Stomach (tissue), 9 donors: ENCODE measurements around the gene RABGAP1. TPM values are rescaled to one million over a fixed set of nuclear protein-coding genes. Genes with fewer than 3 reads are reported as not detected.

Source experiments
- DNase-seq, 2 donors: peaks; one replicate each; pipeline versions ENCODE4 v3.0.0 to v3.0.0-alpha.2; 2013 to 2019
- H3K27ac ChIP-seq, 5 donors: fragments of 200-600 bp in 4 of 5; sonication (generic) in 4 of 5; one replicate each; pipeline ENCODE4 v1.5.1; 2013 to 2019; ENCODE audit warnings: mild to moderate bottlenecking in 1 of 5, moderate library complexity in 1 of 5
- H3K27me3 ChIP-seq, 3 donors: fragments of 200-600 bp; sonication (generic); one replicate each; pipeline ENCODE4 v1.5.1; 2017 to 2019; ENCODE audit warnings: mixed run types in 1 of 3
- H3K36me3 ChIP-seq, 4 donors: fragments of 200-600 bp; sonication (generic); 1 replicate in 3 of 4; 2 replicates in 1 of 4; pipeline ENCODE4 v1.5.1; 2016 to 2019
- H3K4me1 ChIP-seq, 4 donors: fragments of 200-600 bp; sonication (generic); one replicate each; pipeline ENCODE4 v1.5.1; 2016 to 2019
- H3K4me3 ChIP-seq, 4 donors: fragments of 200-600 bp; sonication (generic) in 3 of 4; one replicate each; pipeline ENCODE4 v1.5.1; 2016 to 2019; ENCODE audit warnings: mild to moderate bottlenecking in 1 of 4
- H3K9me3 ChIP-seq, 4 donors: fragments of 200-600 bp; sonication (generic); one replicate each; pipeline ENCODE4 v1.5.1; 2016 to 2019
- CTCF ChIP-seq, 7 experiments: fragments of 450-650 bp in 4 of 7; fragments of 200-600 bp in 3 of 7; sonication (generic) in 3 of 7; IDR thresholded peaks; one replicate each; pipeline ENCODE4 v1.5.1; 2016 to 2019; ENCODE audit warnings: antibody characterized with exemption in 7 of 7, control low read depth in 2 of 7, mild to moderate bottlenecking in 1 of 7
- EP300 ChIP-seq: sonication (generic); formaldehyde crosslinking; IDR thresholded peaks from one replicate; pipeline ENCODE4 v1.6.1; 2017; ENCODE audit warnings: antibody characterized with exemption
- POLR2A ChIP-seq, 4 donors: fragments of 450-650 bp; IDR thresholded peaks; one replicate each; pipeline ENCODE4 v1.6.1; 2016; ENCODE audit warnings: antibody characterized with exemption in 4 of 4, control low read depth in 2 of 4, mild to moderate bottlenecking in 1 of 4, moderate library complexity in 1 of 4
- POLR2AphosphoS5 ChIP-seq, 3 donors: sonication (generic); formaldehyde crosslinking; IDR thresholded peaks; one replicate each; pipeline ENCODE4 v1.6.1; 2016; ENCODE audit warnings: antibody characterized with exemption in 3 of 3
- WGBS, 5 donors: extraction: QIAGEN DNeasy Blood & Tissue Kit in 3 of 5; methylation state at CpG; one replicate each; pipeline versions ENCODE4 v1.1.5 to v1.1.7; 2013 to 2018; 5-methylcytosine and 5-hydroxymethylcytosine counted together
- intact Hi-C: fragments of 100-400 bp; cut with DNase I; formaldehyde crosslinking; loops from one replicate; pipeline ENCODE4 v1.15.1; 2023; ENCODE audit warnings: low total_unique reads
- polyA plus RNA-seq, 3 donors: library from polyadenylated mRNA; stranded (reverse); fragments of 200-250 nt; gene quantifications; one replicate each; pipeline ENCODE4 v1.2.3, GENCODE V29; 2013
- total RNA-seq, 5 donors: library from RNA; depleted of rRNA; stranded (reverse); fragments of >200 nt; gene quantifications; one replicate each; pipeline versions ENCODE4 v1.1.0 to v1.2.3, GENCODE V29; 2014 to 2016
- donor health status: healthy with polysubstance abuse.
- donor health status: Bipolar disorder and iron deficiency.
- donor health status: healthy.

RABGAP1 gene
- total and polyA plus RNA-seq, 8 donors: 7.0 to 157 (median 33.0) TPM

- H3K4me1 ChIP-seq: peaks cover 0 to 75% (median 37%) of the 10 kb centered on the region in 4 donors
- H3K36me3 ChIP-seq: peaks cover 11 to 22% (median 16%) of the 10 kb centered on the region in 4 donors
- 84 to 89% (median 87%) methylated on average over 13 of the region's 13 CpGs for WGBS, 5 donors
- intact Hi-C loops: no loop called here
- TF ChIP-seq POLR2AphosphoS5 (IDR thresholded peaks at IDR 0.05) (no peak), POLR2A (IDR thresholded peaks at IDR 0.05) (no peak), CTCF (IDR thresholded peaks at IDR 0.05) (no peak), EP300 (no peak)
- no peaks in the 10 kb centered on the region for H3K27me3 ChIP-seq
- H3K9me3 ChIP-seq: no peaks in the 10 kb centered on the region
- H3K27ac ChIP-seq: peak overlapping the region in 3 of 5 donors; percentile 1 to 51 (median 33)
- peak overlapping the region in 2 of 4 donors; percentile 15 to 19 for H3K4me3 ChIP-seq
- no peak for DNase-seq
Measured at GRCh38 chr9:123034881-123035510, 94.2 kb downstream of the RABGAP1 start.

DNA sequence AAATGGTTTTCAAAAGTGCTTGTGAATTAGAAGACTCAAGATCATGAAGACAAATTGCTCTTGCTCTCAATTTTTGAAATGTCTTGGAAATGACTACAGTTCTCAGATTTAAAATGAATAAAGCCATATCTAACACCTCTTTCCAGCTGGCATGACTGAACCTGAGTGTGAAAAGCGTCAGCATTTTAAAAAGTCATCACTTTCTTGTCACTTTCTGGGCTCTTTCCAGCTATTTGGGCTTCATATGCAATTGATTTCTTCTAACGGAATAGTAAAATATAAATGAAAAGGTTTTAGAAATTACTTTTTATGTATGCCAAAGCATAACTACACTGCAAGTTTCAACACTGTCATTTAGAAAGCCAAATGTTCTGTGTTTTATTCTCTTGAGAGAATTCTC, 95.0 kb downstream of the RABGAP1 start:
- intact Hi-C loops: no loop called here
- Histone ChIP-seq H3K9me3 (no peaks in the 10 kb centered on the region), H3K4me3 (no peak overlapping the region), H3K27ac (peak overlapping the region in 3 of 5 donors; percentile 51 to 63 (median 54)), H3K4me1 (peaks cover 0 to 79% (median 39%) of the 10 kb centered on the region in 4 donors), H3K27me3 (no peaks in the 10 kb centered on the region), H3K36me3 (peaks cover 11 to 20% (median 16%) of the 10 kb centered on the region in 4 donors)
- no peak for DNase-seq
- WGBS, 5 donors: 52 to 87% (median 78%) methylated on average over 2 of the region's 2 CpGs
- no peak for TF ChIP-seq POLR2AphosphoS5 (IDR thresholded peaks at IDR 0.05)
- no peak for TF ChIP-seq EP300
- TF ChIP-seq CTCF (IDR thresholded peaks at IDR 0.05): no peak
- TF ChIP-seq POLR2A (IDR thresholded peaks at IDR 0.05): no peak

DNA sequence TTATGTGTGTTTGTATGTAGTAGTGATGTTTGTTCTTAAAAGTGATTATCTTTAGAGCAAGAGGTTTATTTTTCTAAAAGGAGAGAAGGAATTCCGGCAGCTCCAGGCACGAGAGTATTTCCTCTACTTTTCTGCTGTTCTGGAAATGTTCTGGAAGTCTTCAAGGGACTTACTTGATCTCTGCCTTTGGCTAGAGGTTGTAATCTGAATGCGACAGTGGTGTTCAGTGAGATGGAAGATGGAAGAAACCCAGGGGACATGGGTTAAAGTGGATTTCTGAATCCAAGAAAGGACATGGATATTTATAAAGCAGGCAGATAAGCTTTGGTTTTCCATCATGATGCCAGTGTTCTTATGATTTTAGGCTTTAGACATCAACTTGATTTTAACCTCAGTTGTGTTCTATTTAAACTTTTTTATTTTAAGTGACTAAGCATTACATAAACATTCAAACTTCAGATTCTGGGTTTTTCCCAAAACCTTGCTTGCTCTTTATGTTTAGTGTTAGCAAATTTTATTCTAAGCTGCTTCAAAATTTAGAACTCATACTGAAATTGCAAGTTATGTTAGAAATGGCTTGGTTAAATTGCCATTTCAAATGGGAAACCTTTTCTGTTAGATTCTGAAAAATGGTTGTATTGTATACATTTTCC, 96.2 kb downstream of the RABGAP1 start:
- peaks cover 11 to 27% (median 18%) of the 10 kb centered on the region in 4 donors for H3K36me3 ChIP-seq
- WGBS, 5 donors: 40 to 66% (median 60%) methylated on average over 3 of the region's 3 CpGs
- H3K9me3 ChIP-seq: no peaks in the 10 kb centered on the region
- TF ChIP-seq POLR2A (IDR thresholded peaks at IDR 0.05) (no peak), CTCF (IDR thresholded peaks at IDR 0.05) (no peak), POLR2AphosphoS5 (IDR thresholded peaks at IDR 0.05) (no peak), EP300 (no peak)
- H3K4me1 ChIP-seq: peaks cover 0 to 79% (median 38%) of the 10 kb centered on the region in 4 donors
- intact Hi-C loops: no loop called here
- no peak overlapping the region for H3K4me3 ChIP-seq
- no peak for DNase-seq
- no peaks in the 10 kb centered on the region for H3K27me3 ChIP-seq
- peak overlapping the region in 4 of 5 donors; percentile 1 to 63 (median 52) for H3K27ac ChIP-seq

DNA sequence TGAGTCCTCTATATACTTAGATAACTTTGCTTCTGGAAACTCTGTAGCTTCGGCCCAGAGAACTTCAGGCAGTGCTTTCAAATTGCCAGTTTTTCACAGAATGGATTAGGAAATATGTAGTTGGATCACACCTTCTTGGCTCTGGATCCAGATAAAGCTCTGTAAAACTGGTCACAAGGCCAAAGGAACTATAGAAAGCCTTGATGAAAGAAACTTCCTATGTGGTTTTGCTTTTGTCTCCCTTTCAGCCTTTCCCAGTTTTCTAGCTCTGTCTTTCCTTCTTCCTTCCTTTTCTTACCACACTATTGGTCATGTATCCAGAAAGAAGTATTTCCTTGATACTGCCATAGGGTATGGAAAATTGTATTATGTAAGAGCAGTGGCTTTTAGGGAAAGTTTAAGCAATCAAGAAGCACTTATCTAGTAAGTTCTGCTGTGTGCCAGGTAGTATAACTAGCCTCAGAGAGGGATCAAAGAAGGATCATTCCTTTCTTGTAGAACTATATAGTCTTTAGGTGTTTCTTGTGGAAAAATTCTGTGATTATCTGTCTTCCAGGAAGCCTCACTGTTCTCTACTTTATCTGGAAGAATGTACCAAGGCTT, 98.9 kb downstream of the RABGAP1 start:
- intact Hi-C loops: no loop called here
- Histone ChIP-seq H3K36me3 (peaks cover 6 to 23% (median 17%) of the 10 kb centered on the region in 4 donors), H3K9me3 (peaks cover 0 to 5% (median 0%) of the 10 kb centered on the region in 4 donors), H3K27ac (peak overlapping the region in 4 of 5 donors; percentile 16 to 58 (median 30)), H3K4me3 (no peak overlapping the region), H3K4me1 (peaks cover 0 to 70% (median 27%) of the 10 kb centered on the region in 4 donors), H3K27me3 (no peaks in the 10 kb centered on the region)
- TF ChIP-seq POLR2A (IDR thresholded peaks at IDR 0.05) (no peak), CTCF (IDR thresholded peaks at IDR 0.05) (no peak), POLR2AphosphoS5 (IDR thresholded peaks at IDR 0.05) (no peak), EP300 (no peak)
- no peak for DNase-seq
- 34 to 66% (median 41%) methylated on average over 1 of the region's 1 CpG for WGBS, 5 donors
